Testis (tissue), 3 donors: Measurements from ENCODE around the gene TLE3. TPM values are rescaled to one million over a fixed set of nuclear protein-coding genes. Genes with fewer than 3 reads are reported as not detected.

ENCODE experiments used
- DNase-seq: peaks from one replicate; pipeline ENCODE4 v3.0.0-alpha.2; 2019
- H3K27ac ChIP-seq, 2 donors: fragments of 200-600 bp; sonication (generic); one replicate each; pipeline ENCODE4 v1.5.1; 2019
- H3K27me3 ChIP-seq: fragments of 200-600 bp; sonication (generic); one replicate; pipeline ENCODE4 v1.5.1; 2019
- H3K36me3 ChIP-seq: fragments of 200-600 bp; sonication (generic); one replicate; pipeline ENCODE4 v1.5.1; 2017; ENCODE audit warnings: low read depth; ENCODE audit errors: missing control alignments
- H3K4me1 ChIP-seq: fragments of 200-600 bp; sonication (generic); one replicate; pipeline ENCODE4 v1.5.1; 2019
- H3K4me3 ChIP-seq, 2 donors: fragments of 200-600 bp; sonication (generic); one replicate each; pipeline ENCODE4 v1.5.1; 2017 to 2019
- H3K9me3 ChIP-seq: fragments of 200-600 bp; sonication (generic); one replicate; pipeline ENCODE4 v1.5.1; 2017
- POLR2A ChIP-seq: fragments of 450-650 bp; IDR thresholded peaks from one replicate; pipeline ENCODE4 v1.6.1; 2017; ENCODE audit warnings: antibody characterized with exemption, mild to moderate bottlenecking, moderate library complexity
- WGBS, 2 donors: methylation state at CpG; one replicate each; pipeline ENCODE4 v1.1.5; 2018; 5-methylcytosine and 5-hydroxymethylcytosine counted together
- intact Hi-C: fragments of 100-400 bp; cut with DNase I; formaldehyde crosslinking; loops from one replicate; pipeline ENCODE4 v1.15.1; 2023; ENCODE audit warnings: low total_unique reads
- polyA plus RNA-seq: library from polyadenylated mRNA; stranded (reverse); fragments of 350-450 nt; fragmentation: Illumina TruSeq; extraction: RNeasy Lipid Tissue Mini Kit (QIAGEN cat#74804); gene quantifications from one replicate; pipeline ENCODE4 v1.2.3, GENCODE V29; 2014; ENCODE audit warnings: low read depth, low replicate concordance; ENCODE audit not compliant: insufficient read depth
- total RNA-seq, 2 donors: library from RNA; depleted of rRNA; stranded (reverse); fragments of >200 nt; gene quantifications; one replicate each; pipeline ENCODE4 v1.2.3, GENCODE V29; 2016
- TF ChIP-seq, protein P1 (sequence below), 3 experiments: fragments of 450-650 bp in 2 of 3; fragments of 200-600 bp in 1 of 3; sonication (generic) in 1 of 3; IDR thresholded peaks; one replicate each; pipeline ENCODE4 v1.5.1; 2016 to 2019; ENCODE audit warnings: antibody characterized with exemption in 3 of 3, mild to moderate bottlenecking in 2 of 3, moderate library complexity in 1 of 3

TLE3 gene
- total and polyA plus RNA-seq, 3 donors from 2014 or later, result 60.5 to 139 (median 99.5) TPM

DNA sequence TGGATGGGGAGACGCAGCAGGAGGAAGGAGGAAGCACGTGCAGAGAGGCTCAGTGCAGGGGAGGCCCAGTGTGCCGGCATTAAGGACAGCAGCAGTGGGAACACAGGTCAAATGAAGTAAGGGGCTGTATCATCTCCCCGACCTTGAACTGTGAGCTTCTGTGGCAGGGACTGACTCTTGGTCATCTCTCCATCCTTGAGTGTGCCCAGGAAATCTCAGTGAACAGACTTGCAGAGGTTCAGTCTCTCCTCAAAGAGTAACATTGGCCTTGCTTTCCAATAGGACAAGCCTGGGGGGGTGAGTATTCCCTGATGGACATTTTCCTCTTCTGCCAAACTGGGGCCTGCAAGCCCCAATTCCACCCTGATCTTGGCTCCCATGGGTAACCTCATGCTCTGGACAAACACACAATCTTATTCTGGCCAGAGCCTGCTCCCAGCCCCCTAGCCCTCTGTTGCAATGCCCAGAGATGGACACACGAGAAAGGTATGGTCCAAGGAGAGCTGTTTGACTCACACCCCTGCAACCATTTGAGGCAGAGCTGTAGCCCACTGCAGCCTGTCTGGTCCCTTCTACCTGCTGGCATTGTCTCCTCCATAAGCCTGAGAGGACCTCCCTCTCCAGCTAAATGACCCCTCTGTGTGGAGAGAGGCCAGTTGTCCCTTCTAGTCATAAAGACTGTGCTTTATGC lies 50.9 kb downstream of the TLE3 start:
- H3K27me3 ChIP-seq, result no peaks in the 10 kb centered on the region
- intact Hi-C loops, result no loop called here
- H3K9me3 ChIP-seq, result no peaks in the 10 kb centered on the region
- no peak overlapping the region for H3K4me3 ChIP-seq
- no peak for DNase-seq
- WGBS, 2 donors, result 64 to 100% methylated on average over 1 to 5 of the region's 5 CpGs
- H3K27ac ChIP-seq, result no peak overlapping the region
- H3K36me3 ChIP-seq, result no peaks in the 10 kb centered on the region
- no peak for TF ChIP-seq POLR2A
- TF ChIP-seq, protein P1, sequence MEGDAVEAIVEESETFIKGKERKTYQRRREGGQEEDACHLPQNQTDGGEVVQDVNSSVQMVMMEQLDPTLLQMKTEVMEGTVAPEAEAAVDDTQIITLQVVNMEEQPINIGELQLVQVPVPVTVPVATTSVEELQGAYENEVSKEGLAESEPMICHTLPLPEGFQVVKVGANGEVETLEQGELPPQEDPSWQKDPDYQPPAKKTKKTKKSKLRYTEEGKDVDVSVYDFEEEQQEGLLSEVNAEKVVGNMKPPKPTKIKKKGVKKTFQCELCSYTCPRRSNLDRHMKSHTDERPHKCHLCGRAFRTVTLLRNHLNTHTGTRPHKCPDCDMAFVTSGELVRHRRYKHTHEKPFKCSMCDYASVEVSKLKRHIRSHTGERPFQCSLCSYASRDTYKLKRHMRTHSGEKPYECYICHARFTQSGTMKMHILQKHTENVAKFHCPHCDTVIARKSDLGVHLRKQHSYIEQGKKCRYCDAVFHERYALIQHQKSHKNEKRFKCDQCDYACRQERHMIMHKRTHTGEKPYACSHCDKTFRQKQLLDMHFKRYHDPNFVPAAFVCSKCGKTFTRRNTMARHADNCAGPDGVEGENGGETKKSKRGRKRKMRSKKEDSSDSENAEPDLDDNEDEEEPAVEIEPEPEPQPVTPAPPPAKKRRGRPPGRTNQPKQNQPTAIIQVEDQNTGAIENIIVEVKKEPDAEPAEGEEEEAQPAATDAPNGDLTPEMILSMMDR (IDR thresholded peaks at IDR 0.05), result no peak
- peaks cover 19% of the 10 kb centered on the region for H3K4me1 ChIP-seq

DNA sequence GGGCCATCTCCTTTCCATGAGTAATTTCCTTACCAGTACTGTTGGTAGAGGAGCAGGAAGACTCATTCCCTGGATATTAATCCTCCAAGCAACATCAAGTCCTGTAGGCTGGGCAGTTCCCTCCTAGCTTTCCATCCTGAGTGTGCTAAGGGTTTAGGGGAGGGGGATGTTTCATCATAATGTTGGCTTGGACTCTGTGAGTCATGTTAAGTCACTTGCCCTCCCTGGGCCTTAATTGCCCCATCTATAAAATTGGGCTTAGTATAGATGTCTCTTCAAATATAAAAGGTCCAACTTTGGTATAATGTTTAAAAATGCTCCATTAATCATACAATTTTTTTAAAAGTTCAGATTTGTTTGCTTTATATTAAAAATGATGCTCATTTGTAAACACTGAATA lies 52.7 kb downstream of the TLE3 start:
- Histone ChIP-seq H3K4me3 (no peak overlapping the region), H3K4me1 (peaks cover 9% of the 10 kb centered on the region), H3K27me3 (no peaks in the 10 kb centered on the region), H3K9me3 (no peaks in the 10 kb centered on the region), H3K36me3 (no peaks in the 10 kb centered on the region), H3K27ac (no peak overlapping the region)
- intact Hi-C loops, result no loop called here
- TF ChIP-seq, protein P1 (IDR thresholded peaks at IDR 0.05), result no peak
- TF ChIP-seq POLR2A, result no peak
- DNase-seq, result no peak

DNA sequence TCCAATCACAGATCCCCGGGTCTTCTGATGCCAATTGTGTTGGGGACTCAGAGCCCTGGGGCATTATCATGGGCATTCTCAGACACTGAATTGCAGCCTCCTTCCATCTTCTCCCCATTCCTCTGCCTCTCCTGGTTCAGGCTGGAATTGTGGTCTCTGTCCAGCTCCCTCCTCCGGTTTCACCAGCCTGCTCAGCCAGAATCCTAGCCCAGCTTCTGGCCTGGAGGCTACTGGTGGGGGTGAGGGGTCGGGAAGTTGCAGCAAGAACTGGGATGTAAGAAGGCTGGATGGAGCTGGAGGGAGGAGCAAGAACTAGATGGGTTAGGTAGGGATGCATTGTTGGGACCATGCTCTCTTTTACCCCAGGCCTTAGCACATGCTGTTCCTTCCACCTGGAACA lies 53.5 kb downstream of the TLE3 start:
- Histone ChIP-seq H3K36me3 (no peaks in the 10 kb centered on the region), H3K27ac (no peak overlapping the region), H3K9me3 (no peaks in the 10 kb centered on the region), H3K4me3 (no peak overlapping the region), H3K27me3 (no peaks in the 10 kb centered on the region), H3K4me1 (peaks cover 9% of the 10 kb centered on the region)
- TF ChIP-seq, protein P1 (IDR thresholded peaks at IDR 0.05), result no peak
- TF ChIP-seq POLR2A, result no peak
- WGBS, 2 donors, result 94 to 97% methylated on average over 3 of the region's 3 CpGs
- no peak for DNase-seq
- intact Hi-C loops, result no loop called here

DNA sequence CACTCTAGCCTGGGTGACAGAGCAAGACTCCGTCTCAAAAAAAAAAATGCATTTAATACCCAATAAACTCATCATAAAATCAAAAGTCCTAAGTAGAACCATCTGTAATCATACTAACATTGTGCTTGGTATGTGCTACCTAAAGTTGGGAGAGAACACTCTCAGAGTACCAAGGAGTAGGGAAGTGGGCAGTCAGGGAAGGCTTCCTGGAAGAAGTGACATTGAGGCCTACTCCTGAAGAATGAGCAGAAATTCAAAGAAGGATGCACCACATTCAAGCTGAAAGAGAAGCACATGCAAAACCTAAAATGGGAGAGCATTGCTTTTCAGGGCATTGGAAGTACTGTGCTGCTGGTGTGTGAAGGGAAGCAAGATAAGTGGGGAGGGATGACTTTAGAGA lies 54.1 kb downstream of the TLE3 start:
- DNase-seq, result no peak
- Histone ChIP-seq H3K27ac (no peak overlapping the region), H3K4me1 (peaks cover 6% of the 10 kb centered on the region), H3K4me3 (no peak overlapping the region), H3K27me3 (no peaks in the 10 kb centered on the region), H3K36me3 (no peaks in the 10 kb centered on the region), H3K9me3 (no peaks in the 10 kb centered on the region)
- no peak for TF ChIP-seq POLR2A
- TF ChIP-seq, protein P1 (IDR thresholded peaks at IDR 0.05), result no peak
- intact Hi-C loops, result no loop called here
- WGBS, 2 donors, result 100% methylated on average over 1 of the region's 1 CpG

DNA sequence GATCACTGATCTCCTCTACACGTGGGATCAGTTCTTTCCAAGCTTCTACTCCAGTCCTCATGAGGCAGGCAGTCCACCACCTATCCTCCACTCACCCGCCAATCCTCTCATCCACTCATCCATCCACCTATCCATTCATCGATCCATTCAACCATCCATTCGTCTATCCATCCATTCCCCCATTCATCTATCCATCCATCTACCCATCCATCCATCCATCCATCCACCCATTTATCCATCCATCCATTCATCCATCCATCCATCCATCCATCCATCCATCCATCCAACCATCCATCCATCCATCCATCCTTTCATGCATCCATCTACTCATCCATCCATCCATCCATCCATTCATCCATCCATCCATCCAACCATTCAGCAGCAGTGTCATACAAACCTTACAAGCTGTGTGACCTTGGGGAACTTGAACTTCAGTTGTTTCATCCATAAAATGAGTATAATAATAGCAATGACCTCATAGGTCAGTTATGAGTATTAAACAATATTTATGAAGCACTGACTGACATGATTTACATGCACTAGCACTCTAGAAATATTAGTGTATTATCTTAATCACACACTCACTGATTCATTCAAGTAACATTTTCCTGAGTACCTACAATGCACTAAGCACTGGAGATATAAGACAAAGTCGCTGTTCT lies 55.0 kb downstream of the TLE3 start:
- H3K27me3 ChIP-seq, result no peaks in the 10 kb centered on the region
- no peaks in the 10 kb centered on the region for H3K36me3 ChIP-seq
- H3K4me3 ChIP-seq, result no peak overlapping the region

More for the DNA sequence above, 55.0 kb downstream of the TLE3 start:
- TF ChIP-seq POLR2A, result no peak
- TF ChIP-seq, protein P1 (IDR thresholded peaks at IDR 0.05), result no peak
- Histone ChIP-seq H3K4me1 (no peaks in the 10 kb centered on the region), H3K27ac (no peak overlapping the region), H3K9me3 (no peaks in the 10 kb centered on the region)
- no peak for DNase-seq
- intact Hi-C loops, result no loop called here
- 92 to 93% methylated on average over 5 of the region's 5 CpGs for WGBS, 2 donors
